PC-3 (cell line): ENCODE measurements around the gene PHF11.

Experiments
- EZH2 ChIP-seq: fragments of 300-600 bp; sonication (generic); IDR thresholded peaks from one replicate; pipeline ENCODE4 v1.6.1; 2017; ENCODE audit warnings: antibody characterized with exemption, mild to moderate bottlenecking, low read length; ENCODE audit not compliant: unreplicated experiment
- EZH2phosphoT487 ChIP-seq: fragments of 300-600 bp; sonication (generic); IDR thresholded peaks from 2 replicates; pipeline ENCODE4 v1.6.1; 2018; ENCODE audit warnings: mild to moderate bottlenecking, antibody characterized with exemption, low read length, borderline replicate concordance
- TF ChIP-seq, protein P1 (sequence below): fragments of 300-600 bp; sonication (generic); conservative IDR thresholded peaks from 2 replicates; pipeline ENCODE4 v1.5.1; 2017; ENCODE audit warnings: antibody characterized with exemption, low read depth, mild to moderate bottlenecking, low read length

DNA sequence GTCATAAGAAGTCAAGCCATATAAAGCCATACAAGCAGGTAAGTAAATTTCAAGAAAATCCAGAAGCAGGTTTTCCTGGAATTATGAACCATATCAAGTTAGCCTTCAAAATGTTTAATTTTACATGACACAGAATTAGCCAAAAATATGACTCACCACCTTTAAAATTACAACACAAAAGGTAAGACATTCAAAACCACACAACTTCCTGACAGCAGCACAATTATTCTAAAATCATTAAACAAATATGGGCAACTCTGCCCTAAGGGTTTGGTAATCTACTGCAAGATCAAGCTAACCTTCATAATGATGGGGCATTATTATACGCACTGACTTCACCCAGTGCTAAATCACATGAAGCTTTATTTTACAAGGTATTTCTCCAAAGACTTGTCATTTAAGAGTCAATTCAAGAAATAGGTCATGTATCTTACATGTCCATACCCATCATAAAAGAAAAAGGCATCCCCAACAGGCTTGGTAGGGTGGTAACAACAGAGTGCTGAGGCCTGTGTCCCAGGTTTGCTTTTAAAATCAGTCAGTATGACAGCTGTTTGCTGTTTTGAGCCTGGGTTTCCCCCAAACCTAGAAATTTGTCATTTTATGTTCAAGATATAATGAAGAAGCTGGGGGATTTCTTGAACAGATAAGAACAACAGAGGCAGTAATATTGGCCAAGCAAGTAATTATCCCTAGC, 74.4 kb downstream of the PHF11 start:
- TF ChIP-seq, protein P1, sequence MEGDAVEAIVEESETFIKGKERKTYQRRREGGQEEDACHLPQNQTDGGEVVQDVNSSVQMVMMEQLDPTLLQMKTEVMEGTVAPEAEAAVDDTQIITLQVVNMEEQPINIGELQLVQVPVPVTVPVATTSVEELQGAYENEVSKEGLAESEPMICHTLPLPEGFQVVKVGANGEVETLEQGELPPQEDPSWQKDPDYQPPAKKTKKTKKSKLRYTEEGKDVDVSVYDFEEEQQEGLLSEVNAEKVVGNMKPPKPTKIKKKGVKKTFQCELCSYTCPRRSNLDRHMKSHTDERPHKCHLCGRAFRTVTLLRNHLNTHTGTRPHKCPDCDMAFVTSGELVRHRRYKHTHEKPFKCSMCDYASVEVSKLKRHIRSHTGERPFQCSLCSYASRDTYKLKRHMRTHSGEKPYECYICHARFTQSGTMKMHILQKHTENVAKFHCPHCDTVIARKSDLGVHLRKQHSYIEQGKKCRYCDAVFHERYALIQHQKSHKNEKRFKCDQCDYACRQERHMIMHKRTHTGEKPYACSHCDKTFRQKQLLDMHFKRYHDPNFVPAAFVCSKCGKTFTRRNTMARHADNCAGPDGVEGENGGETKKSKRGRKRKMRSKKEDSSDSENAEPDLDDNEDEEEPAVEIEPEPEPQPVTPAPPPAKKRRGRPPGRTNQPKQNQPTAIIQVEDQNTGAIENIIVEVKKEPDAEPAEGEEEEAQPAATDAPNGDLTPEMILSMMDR: no peak
- TF ChIP-seq EZH2 (no peak), EZH2phosphoT487 (no peak)
